ENCODE results near the gene SLC6A19. TPM values are rescaled to one million over a fixed set of nuclear protein-coding genes. Genes with fewer than 3 reads are reported as not detected.

Gene SLC6A19
- total RNA-seq, 4 donors from 2014 or later = not detected

GRCh38 chr5:1239505-1240251, 38.3 kb downstream of the SLC6A19 start:
- WGBS, 2 donors = 53 to 55% methylated on average over 22 of the region's 22 CpGs
- intact Hi-C loops (cut with DNase I; ENCODE audit: low total_unique reads) = no loop called here
- DNase-seq (ENCODE audit: low spot score in 2 of 2) = no peak
- no peak overlapping the region for H3K4me3 ChIP-seq (ENCODE audit: low read depth, poor library complexity, severe bottlenecking)
- TF ChIP-seq POLR2A (IDR thresholded peaks at IDR 0.05) = no peak
- TF ChIP-seq CTCF (IDR thresholded peaks at IDR 0.05) = no peak

- WGBS, 2 donors = 83% methylated on average over 28 to 29 of the region's 29 CpGs
- DNase-seq (ENCODE audit: low spot score in 2 of 2) = no peak
- H3K4me3 ChIP-seq (ENCODE audit: low read depth, poor library complexity, severe bottlenecking) = no peak overlapping the region
- intact Hi-C loops (cut with DNase I; ENCODE audit: low total_unique reads) = no loop called here
- no peak for TF ChIP-seq CTCF (IDR thresholded peaks at IDR 0.05)
- no peak for TF ChIP-seq POLR2A (IDR thresholded peaks at IDR 0.05)
Observed at GRCh38 chr5:1240496-1241260, 39.3 kb downstream of the SLC6A19 start.

GRCh38 chr5:1241509-1242080, 40.2 kb downstream of the SLC6A19 start:
- 81% methylated on average over 21 to 22 of the region's 22 CpGs for WGBS, 2 donors
- TF ChIP-seq CTCF (IDR thresholded peaks at IDR 0.05) (no peak), POLR2A (IDR thresholded peaks at IDR 0.05) (no peak)
- no peak overlapping the region for H3K4me3 ChIP-seq (ENCODE audit: low read depth, poor library complexity, severe bottlenecking)
- no peak for DNase-seq (ENCODE audit: low spot score in 2 of 2)
- intact Hi-C loops (cut with DNase I; ENCODE audit: low total_unique reads) = no loop called here

GRCh38 chr5:1242733-1243486, 41.5 kb downstream of the SLC6A19 start:
- WGBS, 2 donors = 71 to 87% methylated on average over 8 to 13 of the region's 14 CpGs
- no peak for TF ChIP-seq POLR2A (IDR thresholded peaks at IDR 0.05)
- no peak for TF ChIP-seq CTCF (IDR thresholded peaks at IDR 0.05)
- no peak overlapping the region for H3K4me3 ChIP-seq (ENCODE audit: low read depth, poor library complexity, severe bottlenecking)
- DNase-seq (ENCODE audit: low spot score in 2 of 2) = no peak
- intact Hi-C loops (cut with DNase I; ENCODE audit: low total_unique reads) = no loop called here

- intact Hi-C loops (cut with DNase I; ENCODE audit: low total_unique reads) = no loop called here
- DNase-seq (ENCODE audit: low spot score in 2 of 2) = no peak
- TF ChIP-seq CTCF (IDR thresholded peaks at IDR 0.05) = no peak
- TF ChIP-seq POLR2A (IDR thresholded peaks at IDR 0.05) = no peak
- 10 to 52% methylated on average over 8 to 27 of the region's 33 CpGs for WGBS, 2 donors
- H3K4me3 ChIP-seq (ENCODE audit: low read depth, poor library complexity, severe bottlenecking) = no peak overlapping the region
Observed at GRCh38 chr5:1243487-1244130, 42.2 kb downstream of the SLC6A19 start.

Measured in lower leg skin (tissue), 4 donors.